WTC11 (cell line): ENCODE results near the gene RTN4. TPM values are rescaled to one million over a fixed set of nuclear protein-coding genes. Genes with fewer than 3 reads are reported as not detected.

Source experiments
- ATAC-seq: fragments of 200-7000 bp; cut with Tn5 transposase; 2 replicates; pipeline ENCODE4 v1.10.0; 2021; ENCODE audit warnings: mild to moderate bottlenecking, moderate library complexity
- CTCF ChIA-PET: fragments of 300-600 bp; sonication (Branson Sonifier 250); formaldehyde crosslinking; loops from one replicate; lab custom pipeline; 2021; ENCODE audit warnings: antibody characterized with exemption; lab: Charles Lee
- POLR2A ChIA-PET: fragments of 350-600 bp; sonication (Branson Sonifier 250); formaldehyde crosslinking; loops from one replicate; lab custom pipeline; 2021; ENCODE audit warnings: antibody characterized with exemption; lab: Charles Lee
- DNase-seq: peaks from one replicate; pipeline ENCODE4 v3.0.0; 2021; ENCODE audit warnings: low spot score
- H3K27ac Mint-ChIP-seq: 2 replicates; pipeline ENCODE4 v1.8.0; 2021; ENCODE audit warnings: mixed read lengths
- H3K27me3 Mint-ChIP-seq: 2 replicates; pipeline ENCODE4 v1.8.0; 2021; ENCODE audit warnings: low read depth, mild to moderate bottlenecking, moderate library complexity, mixed read lengths
- H3K36me3 Mint-ChIP-seq: 2 replicates; pipeline ENCODE4 v1.8.0; 2021; ENCODE audit warnings: mixed read lengths
- H3K4me1 Mint-ChIP-seq: 2 replicates; pipeline ENCODE4 v1.8.0; 2022; ENCODE audit warnings: mixed read lengths
- H3K4me3 Mint-ChIP-seq: 2 replicates; pipeline ENCODE4 v1.8.0; 2021; ENCODE audit warnings: mild to moderate bottlenecking, moderate library complexity, mixed read lengths
- H3K9me3 Mint-ChIP-seq: 2 replicates; pipeline ENCODE4 v1.8.0; 2021; ENCODE audit warnings: mixed read lengths
- AR ChIP-seq: fragments of 250-450 bp; sonication (Bioruptor Pico); IDR thresholded peaks from 2 replicates; pipeline ENCODE4 v1.9.0; 2021; ENCODE audit warnings: mild to moderate bottlenecking
- CDX4 ChIP-seq: fragments of 250-450 bp; sonication (Bioruptor Pico); IDR thresholded peaks from 2 replicates; pipeline ENCODE4 v1.9.0; 2021; ENCODE audit warnings: moderate library complexity, mild to moderate bottlenecking, inconsistent platforms, borderline replicate concordance
- CREM ChIP-seq: sonication (generic); formaldehyde crosslinking; IDR thresholded peaks from 2 replicates; pipeline ENCODE4 v1.8.1; 2022; ENCODE audit warnings: mild to moderate bottlenecking, missing genetic modification reagents, moderate library complexity
- JUN ChIP-seq: sonication (generic); formaldehyde crosslinking; IDR thresholded peaks from 2 replicates; pipeline ENCODE4 v1.8.0; 2023; ENCODE audit warnings: mild to moderate bottlenecking, missing genetic modification reagents
- NFE2L1 ChIP-seq: sonication (generic); formaldehyde crosslinking; IDR thresholded peaks from 2 replicates; pipeline ENCODE4 v1.8.1; 2023; ENCODE audit warnings: missing genetic modification reagents
- SOX15 ChIP-seq: fragments of 250-450 bp; sonication (Bioruptor Pico); IDR thresholded peaks from 2 replicates; pipeline ENCODE4 v1.9.0; 2021; ENCODE audit warnings: mild to moderate bottlenecking
- USF2 ChIP-seq: sonication (generic); formaldehyde crosslinking; IDR thresholded peaks from 2 replicates; pipeline ENCODE4 v1.8.1; 2023; ENCODE audit warnings: mild to moderate bottlenecking, missing genetic modification reagents, moderate library complexity
- ZMAT4 ChIP-seq: fragments of 250-450 bp; sonication (Bioruptor Pico); IDR thresholded peaks from 2 replicates; pipeline ENCODE4 v1.9.0; 2021; ENCODE audit warnings: mild to moderate bottlenecking
- ZNF219 ChIP-seq: sonication (generic); formaldehyde crosslinking; IDR thresholded peaks from 2 replicates; pipeline ENCODE4 v1.8.0; 2023; ENCODE audit warnings: missing genetic modification reagents, mild to moderate bottlenecking, borderline replicate concordance
- ZNF671 ChIP-seq: fragments of 250-450 bp; sonication (Bioruptor Pico); IDR thresholded peaks from 2 replicates; pipeline ENCODE4 v1.8.0; 2021; ENCODE audit warnings: mild to moderate bottlenecking
- total RNA-seq: library from RNA; stranded (reverse); gene quantifications from 3 replicates; pipeline ENCODE4 v1.2.3, GENCODE V29; 2021
- TF ChIP-seq, protein P1 (sequence below): fragments of 250-450 bp; sonication (Bioruptor Pico); conservative IDR thresholded peaks from 2 replicates; pipeline ENCODE4 v1.9.0; 2021; ENCODE audit warnings: mild to moderate bottlenecking
- TF ChIP-seq, protein P2 (sequence below): fragments of 250-450 bp; sonication (Bioruptor Pico); IDR thresholded peaks from 2 replicates; pipeline ENCODE4 v2.1.2; 2022; ENCODE audit warnings: mild to moderate bottlenecking, moderate library complexity
- TF ChIP-seq, protein P3 (sequence below): sonication (generic); formaldehyde crosslinking; IDR thresholded peaks from 2 replicates; pipeline ENCODE4 v1.8.1; 2022; ENCODE audit warnings: low read depth, missing genetic modification reagents, borderline replicate concordance
- TF ChIP-seq, protein P4 (sequence below): sonication (generic); formaldehyde crosslinking; IDR thresholded peaks from 2 replicates; pipeline ENCODE4 v1.8.0; 2023; ENCODE audit warnings: missing genetic modification reagents, mild to moderate bottlenecking, borderline replicate concordance
- TF ChIP-seq, protein P5 (sequence below): sonication (generic); formaldehyde crosslinking; IDR thresholded peaks from 2 replicates; pipeline ENCODE4 v1.8.0; 2023; ENCODE audit warnings: missing genetic modification reagents
- TF ChIP-seq, protein P6 (sequence below): sonication (generic); formaldehyde crosslinking; conservative IDR thresholded peaks from 2 replicates; pipeline ENCODE4 v1.8.1; 2022; ENCODE audit warnings: mild to moderate bottlenecking, missing genetic modification reagents

The RTN4 gene
- total RNA-seq, 1 experiment from 2014 or later = 202 TPM

GRCh38 chr2:54967269-54967668 lies 83.0 kb downstream of the RTN4 start:
- Mint-ChIP-seq H3K36me3 (peaks cover 31% of the 10 kb centered on the region), H3K9me3 (peaks cover 13% of the 10 kb centered on the region), H3K4me3 (no peak overlapping the region), H3K27ac (no peak overlapping the region), H3K27me3 (no peaks in the 10 kb centered on the region), H3K4me1 (peaks cover 47% of the 10 kb centered on the region)
- DNase-seq = no peak
- TF ChIP-seq, protein P1, sequence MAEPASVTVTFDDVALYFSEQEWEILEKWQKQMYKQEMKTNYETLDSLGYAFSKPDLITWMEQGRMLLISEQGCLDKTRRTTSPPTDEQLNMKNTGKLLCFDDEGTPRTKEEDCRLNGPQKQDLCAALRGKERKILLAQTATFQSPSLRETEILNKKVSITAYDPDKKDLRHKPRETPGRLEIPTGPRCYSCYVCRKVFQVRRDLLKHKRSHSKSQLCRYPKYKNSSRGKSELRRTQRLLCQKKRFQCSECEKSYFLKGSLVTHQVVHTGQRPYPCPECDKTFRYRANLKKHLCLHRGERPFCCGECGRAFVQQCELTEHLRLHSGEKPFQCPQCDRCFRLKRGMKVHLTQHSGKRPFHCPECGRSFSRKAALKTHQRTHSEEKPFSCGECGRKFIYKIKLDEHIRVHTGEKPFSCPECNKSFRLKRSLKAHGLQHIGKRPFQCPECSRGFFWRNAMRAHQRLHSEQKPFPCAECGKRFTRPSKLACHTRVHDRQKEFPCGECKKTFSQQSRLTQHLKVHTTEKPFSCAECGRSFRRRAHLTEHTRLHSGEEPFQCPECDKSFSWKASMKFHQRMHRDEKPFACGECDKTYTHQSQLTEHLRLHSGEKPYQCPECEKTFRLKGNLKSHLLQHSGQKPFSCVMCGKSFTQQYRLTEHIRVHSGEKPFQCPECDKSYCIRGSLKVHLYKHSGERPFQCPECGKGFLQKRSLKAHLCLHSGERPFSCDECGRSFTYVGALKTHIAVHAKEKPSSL (CRISPR knock-in tag) = no peak
- TF ChIP-seq, protein P2, sequence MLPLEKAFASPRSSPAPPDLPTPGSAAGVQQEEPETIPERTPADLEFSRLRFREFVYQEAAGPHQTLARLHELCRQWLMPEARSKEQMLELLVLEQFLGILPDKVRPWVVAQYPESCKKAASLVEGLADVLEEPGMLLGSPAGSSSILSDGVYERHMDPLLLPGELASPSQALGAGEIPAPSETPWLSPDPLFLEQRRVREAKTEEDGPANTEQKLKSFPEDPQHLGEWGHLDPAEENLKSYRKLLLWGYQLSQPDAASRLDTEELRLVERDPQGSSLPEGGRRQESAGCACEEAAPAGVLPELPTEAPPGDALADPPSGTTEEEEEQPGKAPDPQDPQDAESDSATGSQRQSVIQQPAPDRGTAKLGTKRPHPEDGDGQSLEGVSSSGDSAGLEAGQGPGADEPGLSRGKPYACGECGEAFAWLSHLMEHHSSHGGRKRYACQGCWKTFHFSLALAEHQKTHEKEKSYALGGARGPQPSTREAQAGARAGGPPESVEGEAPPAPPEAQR (CRISPR knock-in tag) = no peak
- TF ChIP-seq CREM (CRISPR knock-in tag) (no peak), AR (CRISPR knock-in tag) (no peak), JUN (CRISPR knock-in tag) (no peak)
- TF ChIP-seq, protein P3, sequence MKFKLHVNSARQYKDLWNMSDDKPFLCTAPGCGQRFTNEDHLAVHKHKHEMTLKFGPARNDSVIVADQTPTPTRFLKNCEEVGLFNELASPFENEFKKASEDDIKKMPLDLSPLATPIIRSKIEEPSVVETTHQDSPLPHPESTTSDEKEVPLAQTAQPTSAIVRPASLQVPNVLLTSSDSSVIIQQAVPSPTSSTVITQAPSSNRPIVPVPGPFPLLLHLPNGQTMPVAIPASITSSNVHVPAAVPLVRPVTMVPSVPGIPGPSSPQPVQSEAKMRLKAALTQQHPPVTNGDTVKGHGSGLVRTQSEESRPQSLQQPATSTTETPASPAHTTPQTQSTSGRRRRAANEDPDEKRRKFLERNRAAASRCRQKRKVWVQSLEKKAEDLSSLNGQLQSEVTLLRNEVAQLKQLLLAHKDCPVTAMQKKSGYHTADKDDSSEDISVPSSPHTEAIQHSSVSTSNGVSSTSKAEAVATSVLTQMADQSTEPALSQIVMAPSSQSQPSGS (CRISPR knock-in tag) = no peak
- ChIA-PET CTCF (no interaction called here), POLR2A (no interaction called here)
- peak; percentile 52 for ATAC-seq

DNA sequence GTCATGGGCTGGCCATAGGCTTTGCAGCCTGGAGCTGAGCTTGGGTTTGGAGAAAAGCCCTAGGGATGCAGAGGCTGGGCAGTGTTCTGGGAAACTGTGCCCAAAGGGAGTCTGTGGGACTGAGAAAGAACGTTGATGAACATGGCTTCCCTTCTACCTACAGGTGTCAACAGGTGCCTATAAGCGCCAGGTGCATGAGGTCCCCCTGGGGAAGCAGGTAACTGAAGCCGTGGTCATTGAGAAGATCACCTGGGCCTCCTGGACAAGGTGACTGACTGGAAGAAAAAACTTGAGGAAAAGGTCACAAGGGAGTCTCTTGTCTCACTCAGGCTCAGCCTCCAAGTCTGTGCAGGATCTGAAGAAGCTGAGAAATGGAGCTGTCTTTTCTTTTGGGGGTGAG lies 83.4 kb downstream of the RTN4 start:
- ChIA-PET CTCF (no interaction called here), POLR2A (no interaction called here)
- DNase-seq (no peak), ATAC-seq (no peak)
- TF ChIP-seq, protein P4, sequence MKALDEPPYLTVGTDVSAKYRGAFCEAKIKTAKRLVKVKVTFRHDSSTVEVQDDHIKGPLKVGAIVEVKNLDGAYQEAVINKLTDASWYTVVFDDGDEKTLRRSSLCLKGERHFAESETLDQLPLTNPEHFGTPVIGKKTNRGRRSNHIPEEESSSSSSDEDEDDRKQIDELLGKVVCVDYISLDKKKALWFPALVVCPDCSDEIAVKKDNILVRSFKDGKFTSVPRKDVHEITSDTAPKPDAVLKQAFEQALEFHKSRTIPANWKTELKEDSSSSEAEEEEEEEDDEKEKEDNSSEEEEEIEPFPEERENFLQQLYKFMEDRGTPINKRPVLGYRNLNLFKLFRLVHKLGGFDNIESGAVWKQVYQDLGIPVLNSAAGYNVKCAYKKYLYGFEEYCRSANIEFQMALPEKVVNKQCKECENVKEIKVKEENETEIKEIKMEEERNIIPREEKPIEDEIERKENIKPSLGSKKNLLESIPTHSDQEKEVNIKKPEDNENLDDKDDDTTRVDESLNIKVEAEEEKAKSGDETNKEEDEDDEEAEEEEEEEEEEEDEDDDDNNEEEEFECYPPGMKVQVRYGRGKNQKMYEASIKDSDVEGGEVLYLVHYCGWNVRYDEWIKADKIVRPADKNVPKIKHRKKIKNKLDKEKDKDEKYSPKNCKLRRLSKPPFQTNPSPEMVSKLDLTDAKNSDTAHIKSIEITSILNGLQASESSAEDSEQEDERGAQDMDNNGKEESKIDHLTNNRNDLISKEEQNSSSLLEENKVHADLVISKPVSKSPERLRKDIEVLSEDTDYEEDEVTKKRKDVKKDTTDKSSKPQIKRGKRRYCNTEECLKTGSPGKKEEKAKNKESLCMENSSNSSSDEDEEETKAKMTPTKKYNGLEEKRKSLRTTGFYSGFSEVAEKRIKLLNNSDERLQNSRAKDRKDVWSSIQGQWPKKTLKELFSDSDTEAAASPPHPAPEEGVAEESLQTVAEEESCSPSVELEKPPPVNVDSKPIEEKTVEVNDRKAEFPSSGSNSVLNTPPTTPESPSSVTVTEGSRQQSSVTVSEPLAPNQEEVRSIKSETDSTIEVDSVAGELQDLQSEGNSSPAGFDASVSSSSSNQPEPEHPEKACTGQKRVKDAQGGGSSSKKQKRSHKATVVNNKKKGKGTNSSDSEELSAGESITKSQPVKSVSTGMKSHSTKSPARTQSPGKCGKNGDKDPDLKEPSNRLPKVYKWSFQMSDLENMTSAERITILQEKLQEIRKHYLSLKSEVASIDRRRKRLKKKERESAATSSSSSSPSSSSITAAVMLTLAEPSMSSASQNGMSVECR = no peak
- TF ChIP-seq ZNF671 (CRISPR knock-in tag) (no peak), NFE2L1 (no peak), USF2 (CRISPR knock-in tag) (no peak), SOX15 (no peak), ZMAT4 (CRISPR knock-in tag) (no peak), CDX4 (CRISPR knock-in tag) (no peak), ZNF219 (no peak)
- TF ChIP-seq, protein P5, sequence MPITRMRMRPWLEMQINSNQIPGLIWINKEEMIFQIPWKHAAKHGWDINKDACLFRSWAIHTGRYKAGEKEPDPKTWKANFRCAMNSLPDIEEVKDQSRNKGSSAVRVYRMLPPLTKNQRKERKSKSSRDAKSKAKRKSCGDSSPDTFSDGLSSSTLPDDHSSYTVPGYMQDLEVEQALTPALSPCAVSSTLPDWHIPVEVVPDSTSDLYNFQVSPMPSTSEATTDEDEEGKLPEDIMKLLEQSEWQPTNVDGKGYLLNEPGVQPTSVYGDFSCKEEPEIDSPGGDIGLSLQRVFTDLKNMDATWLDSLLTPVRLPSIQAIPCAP (CRISPR knock-in tag) = no peak
- TF ChIP-seq, protein P1 (CRISPR knock-in tag) = no peak
- TF ChIP-seq, protein P6, sequence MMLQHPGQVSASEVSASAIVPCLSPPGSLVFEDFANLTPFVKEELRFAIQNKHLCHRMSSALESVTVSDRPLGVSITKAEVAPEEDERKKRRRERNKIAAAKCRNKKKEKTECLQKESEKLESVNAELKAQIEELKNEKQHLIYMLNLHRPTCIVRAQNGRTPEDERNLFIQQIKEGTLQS (CRISPR knock-in tag) = no peak
- Mint-ChIP-seq H3K36me3 (peaks cover 31% of the 10 kb centered on the region), H3K4me1 (peaks cover 47% of the 10 kb centered on the region), H3K27ac (no peak overlapping the region), H3K9me3 (peaks cover 13% of the 10 kb centered on the region), H3K27me3 (no peaks in the 10 kb centered on the region), H3K4me3 (no peak overlapping the region)
